Measurements from ENCODE around the gene HSPB7.

DNA sequence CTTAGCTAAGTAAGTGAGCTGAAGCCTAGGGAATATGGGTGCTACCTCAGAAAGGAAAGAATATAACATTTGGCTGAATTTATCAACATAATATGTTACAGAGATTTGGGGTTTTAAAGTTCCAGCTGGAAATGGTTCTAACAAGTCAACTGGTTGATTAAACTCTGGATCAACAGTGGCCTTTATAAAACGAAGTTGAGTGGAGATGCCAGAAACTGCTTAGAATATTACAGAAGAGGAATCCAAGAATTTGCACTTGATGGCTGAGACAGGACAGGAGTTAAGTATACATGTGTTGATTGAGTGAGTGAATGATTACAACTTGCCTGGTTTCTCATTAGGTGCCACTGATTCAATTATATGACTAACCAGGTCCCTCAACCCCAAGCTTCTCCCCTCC is 34.6 kb downstream of the HSPB7 start:
- no peak for TF ChIP-seq CTCF (IDR thresholded peaks at IDR 0.05)
- TF ChIP-seq POLR2AphosphoS5 (IDR thresholded peaks at IDR 0.05; ENCODE audit: insufficient read depth in 1 of 2, low read depth in 1 of 2) = no peak

Measured in vagina (tissue), 2 donors.